NCI-H82 treated with DMSO at 0.1 percent for 48 hours (cell line): ENCODE results near the gene SMAD4.

Source experiments
- DNase-seq: peaks from one replicate; lab custom pipeline; 2025; ENCODE audit not compliant: unreplicated experiment; lab: John Stamatoyannopoulos, UW

Gene SMAD4

DNA sequence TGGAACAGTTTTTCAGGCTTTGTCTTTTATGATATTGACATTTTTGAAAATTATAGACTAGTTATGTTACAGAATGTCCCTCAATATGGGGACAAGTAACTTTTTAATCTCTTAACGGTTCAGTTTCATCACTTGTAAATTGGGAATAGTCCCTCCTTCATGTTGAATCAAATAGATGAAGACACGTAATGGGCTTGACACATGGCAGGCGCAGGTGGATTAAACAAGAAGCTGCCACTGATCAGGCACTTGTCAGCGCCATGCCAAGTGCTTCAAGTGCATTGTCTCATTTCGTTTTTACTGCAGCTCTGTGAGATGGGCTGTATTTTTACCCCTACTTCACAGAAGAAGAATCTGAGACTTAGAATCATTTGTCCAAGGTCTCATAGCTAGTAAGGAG lies 9.5 kb upstream of the SMAD4 start:
- DNase-seq = no peak

DNA sequence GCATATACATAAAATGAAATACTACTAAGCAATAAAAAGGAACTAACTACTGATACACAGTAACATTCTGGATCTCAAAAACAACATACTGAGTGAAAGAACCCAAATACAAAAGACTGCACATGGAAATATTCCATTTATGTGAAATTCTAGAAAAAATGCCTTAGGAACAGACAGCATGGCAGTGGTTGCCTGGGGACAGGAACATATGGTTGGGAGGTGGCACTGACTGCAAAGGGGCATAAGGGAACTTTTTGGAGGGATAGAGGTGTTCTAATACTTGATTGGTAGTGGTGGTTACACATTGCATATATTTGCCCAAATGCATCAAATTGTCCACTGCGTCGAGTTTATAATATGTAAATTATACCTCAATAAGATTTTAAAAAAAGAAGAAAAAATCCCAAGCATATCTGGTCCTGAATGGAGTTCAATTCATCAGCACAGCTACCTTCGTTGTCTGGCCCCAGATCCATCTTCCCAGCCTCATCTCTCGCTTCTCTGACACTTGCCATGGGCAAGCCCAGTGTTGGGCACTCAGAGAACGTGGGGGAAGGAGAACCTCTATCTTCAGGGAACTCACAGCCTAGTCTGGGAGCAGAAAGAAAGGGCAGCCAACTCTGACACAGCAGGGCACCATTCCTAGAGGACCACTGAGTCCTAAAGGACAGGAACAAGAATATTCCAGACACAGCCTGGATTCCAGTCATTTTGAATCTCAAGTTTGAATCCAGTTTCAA lies 8.6 kb upstream of the SMAD4 start:
- DNase-seq = no peak

DNA sequence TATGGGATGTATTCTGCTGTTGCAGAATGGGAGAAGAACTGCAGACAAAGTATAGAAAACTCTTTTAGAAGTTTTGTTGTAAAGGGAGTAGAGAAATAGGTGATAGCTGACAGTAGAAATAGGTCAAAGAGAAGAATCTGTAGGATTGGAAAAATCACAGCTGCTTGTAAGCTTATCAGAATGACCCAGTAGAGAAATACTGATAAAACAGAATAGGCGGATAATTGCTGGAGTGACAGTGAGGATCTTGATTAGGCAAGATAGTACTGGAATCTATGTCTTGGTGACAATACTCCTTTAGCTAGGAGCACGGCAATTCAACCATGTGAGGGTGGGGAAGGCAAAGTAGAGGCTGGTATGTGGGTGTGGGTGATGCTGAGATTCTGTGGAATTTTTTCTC lies 4.5 kb upstream of the SMAD4 start:
- no peak for DNase-seq

DNA sequence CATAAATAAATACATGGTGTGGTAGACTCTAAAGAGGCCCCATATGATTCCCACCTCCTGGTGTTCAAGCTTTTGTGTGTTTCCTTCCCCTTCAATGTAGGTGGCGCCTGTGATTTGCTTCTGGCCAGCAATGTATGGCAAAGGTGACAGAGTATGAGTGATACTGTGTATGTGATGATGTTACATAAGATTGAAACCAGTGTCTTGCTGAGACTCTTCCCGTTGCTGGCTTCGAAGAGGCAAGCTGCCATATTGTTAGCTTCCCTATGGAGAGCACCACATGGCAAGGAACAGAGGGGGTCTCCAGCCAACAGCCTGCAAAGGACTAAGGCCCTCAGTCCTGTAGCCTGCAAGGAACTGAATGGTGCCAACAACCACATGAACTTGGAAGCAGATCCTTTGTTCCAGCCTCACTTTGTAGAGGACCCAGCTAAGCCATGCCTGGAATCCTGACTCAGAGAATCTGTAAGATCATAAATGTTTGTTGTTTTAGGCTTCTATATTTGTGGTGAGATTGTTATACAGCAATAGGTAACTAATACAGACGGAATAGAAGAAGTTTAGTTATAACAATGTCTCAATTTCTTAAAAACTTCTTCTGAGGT lies 1.7 kb upstream of the SMAD4 start:
- no peak for DNase-seq

DNA sequence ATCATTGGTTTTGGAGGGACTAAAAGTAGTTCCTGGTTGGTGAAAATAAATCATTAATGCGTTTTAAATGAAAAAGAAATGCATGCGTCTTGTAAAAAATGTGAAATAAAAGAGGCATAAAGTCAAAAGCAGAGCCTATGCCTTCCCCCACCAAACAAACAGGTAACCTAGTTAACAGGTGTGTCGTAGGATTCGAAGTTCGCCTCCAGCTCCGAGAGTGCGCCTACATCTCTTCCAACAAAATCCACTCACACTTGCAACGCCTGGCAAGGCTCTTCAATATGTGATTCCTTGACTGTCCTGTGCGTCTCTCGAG lies 677 bp upstream of the SMAD4 start:
- no peak for DNase-seq

DNA sequence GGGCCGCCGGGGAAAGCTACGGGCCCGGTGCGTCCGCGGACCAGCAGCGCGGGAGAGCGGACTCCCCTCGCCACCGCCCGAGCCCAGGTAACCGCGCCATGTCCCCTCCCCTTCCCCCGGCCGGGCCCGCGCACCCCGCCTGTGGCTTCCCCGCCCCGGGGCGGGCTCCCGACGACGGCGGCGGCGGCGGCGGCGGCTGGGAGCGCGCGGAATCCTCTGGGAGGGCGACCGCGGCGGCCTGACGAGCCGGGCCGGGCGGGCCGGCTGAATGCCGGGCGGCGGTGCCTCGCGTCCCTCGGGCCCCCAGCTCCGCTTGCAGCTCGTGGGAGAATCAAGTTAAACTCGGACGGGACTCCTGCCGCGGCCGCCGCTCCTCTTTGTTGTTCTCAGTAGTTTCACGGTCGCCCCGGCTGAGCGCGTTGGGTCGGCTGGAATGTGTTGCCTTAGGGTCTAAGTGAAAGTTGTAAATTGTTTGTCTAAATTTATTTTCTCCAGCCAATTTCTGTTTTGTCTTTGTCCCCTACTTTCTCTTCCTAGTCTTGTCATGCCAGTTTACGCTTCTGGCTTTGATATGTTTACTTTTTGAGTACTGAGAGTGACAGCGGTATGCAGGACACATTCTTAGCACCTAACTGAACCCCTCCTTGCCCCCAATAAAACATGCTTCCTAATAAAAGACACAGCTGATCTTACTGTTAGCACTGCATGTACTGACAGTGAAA lies 685 bp downstream of the SMAD4 start:
- DNase-seq = no peak

DNA sequence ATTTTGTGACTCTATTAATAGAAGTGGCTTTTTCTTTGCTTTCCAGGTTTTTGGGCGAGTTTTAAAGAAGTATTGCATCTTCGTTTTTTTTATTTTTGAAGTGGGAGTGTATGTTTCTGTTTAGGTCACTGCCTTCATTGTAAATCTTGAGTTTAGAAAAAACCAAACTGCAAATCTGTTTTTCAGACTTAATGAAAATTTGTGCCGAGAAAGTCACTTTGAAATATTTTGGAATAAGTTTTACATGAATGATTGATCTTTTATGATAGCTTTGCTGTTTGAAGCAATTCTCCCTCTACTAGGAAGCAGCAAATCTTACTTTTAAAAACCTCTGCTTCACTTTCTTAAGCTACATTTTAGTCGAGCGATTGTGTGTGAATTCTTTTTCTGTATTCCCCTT lies 2.2 kb downstream of the SMAD4 start:
- no peak for DNase-seq

DNA sequence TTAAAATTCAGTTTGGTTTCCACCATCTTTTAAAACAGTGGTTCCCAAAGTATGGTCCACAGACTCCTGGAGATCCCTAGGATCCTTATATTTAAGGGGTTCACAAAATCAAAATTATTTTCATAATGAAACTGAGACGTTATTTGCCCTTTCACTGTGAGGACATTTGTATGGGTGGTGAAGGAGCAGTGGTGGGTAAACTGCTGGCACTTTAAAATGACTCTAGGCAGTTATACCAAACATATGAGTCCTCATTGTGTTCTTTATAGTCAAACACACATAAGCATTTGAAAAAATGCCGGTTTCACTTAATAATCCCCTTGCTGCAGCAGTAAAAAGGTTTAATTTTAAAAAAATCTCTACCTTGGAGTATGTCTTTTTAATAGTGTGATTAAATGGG lies 7.2 kb downstream of the SMAD4 start:
- DNase-seq = no peak

DNA sequence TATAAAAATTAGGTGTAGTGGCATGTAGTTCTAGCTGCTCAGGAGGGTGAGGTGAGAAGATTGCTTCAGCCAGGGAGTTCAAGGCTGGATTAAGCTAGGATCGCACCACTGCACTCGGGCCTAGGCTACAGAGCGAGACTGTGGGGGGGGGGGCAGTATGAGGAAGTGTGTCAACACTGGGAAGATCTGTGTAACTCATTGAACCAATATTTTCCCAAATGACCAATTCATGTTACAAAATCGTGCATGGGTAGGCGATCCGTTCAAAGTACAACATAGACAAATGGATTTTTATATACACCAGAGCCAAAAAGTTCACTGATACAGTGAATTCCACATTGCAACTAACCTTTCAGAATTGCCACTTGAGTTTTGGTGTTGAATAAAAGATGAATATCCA lies 8.1 kb downstream of the SMAD4 start:
- no peak for DNase-seq

DNA sequence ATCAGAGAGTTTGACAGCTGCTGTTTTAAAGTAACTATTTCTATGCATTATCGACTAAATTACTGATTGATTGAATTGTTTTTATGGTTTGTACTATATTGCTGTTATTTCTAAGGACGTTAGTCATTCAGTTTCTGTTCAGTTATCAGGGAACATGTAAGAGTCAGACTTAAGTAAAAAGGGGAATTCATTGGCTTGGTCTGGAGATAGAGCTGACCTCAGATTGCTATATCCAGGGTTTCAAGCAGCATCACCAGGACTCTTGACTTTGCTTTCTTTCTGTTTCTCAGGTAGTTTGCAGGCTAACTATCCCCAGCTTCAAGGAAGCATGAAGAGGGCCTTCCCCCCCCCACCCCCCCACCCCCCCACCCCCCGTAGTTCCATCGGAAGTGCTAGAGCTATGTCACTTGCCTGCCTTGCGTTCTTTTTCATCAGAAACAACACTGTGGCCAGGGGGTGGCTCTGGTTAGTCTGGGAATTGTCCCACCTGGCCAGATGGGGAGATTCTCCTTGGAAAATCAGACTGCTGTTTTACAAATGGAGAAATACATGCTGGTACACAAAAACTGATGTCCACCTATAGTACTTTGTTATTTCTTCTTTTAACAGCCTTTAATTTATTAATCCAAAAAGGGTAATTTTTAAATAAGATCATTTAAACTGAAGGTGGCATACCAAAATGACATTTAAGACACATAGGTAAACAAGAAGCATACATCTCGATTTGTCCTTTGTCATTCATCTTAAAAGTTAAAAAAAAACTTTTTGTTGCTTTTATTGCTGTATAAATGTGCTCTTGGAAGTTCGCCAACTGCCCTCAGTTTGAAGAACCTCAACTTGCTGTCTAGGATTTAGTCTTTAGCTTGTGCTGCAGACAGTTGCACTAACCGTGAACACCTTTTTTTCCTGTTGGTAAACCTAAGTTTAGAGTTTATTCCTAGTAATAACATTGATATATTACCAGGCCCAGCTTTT lies 9.4 kb downstream of the SMAD4 start:
- DNase-seq = no peak

DNA sequence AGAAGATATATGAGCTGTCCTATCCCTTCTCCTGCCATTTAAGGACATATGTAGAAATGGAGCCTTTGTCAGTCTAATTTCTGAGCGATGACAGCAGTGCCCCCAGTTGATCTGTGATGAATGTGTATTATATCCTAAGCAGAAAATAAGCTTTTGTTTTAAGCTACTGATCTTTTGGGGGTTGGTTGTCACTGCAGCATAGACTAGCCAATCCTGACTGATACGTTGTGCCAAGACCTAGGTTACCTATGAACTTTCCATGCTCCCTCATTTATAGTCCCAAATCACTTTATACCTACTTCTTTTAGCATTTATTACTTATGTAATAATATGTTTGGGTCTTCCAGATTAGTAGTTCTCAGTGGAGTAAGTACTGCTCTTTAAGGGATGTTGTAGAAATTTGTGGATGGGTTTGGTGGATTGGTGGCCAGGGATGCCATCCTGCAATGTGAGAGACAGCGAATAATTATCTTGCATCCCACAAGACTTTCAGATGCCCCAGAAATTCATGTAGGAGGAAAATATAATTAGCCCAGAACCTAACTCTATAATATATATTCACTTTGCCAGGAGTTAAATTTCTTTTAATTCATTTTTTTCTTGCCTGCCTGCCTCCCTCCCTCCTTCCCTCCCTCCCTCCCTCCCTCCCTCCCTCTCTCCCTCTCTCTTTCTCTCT lies 11.8 kb downstream of the SMAD4 start:
- DNase-seq = no peak

DNA sequence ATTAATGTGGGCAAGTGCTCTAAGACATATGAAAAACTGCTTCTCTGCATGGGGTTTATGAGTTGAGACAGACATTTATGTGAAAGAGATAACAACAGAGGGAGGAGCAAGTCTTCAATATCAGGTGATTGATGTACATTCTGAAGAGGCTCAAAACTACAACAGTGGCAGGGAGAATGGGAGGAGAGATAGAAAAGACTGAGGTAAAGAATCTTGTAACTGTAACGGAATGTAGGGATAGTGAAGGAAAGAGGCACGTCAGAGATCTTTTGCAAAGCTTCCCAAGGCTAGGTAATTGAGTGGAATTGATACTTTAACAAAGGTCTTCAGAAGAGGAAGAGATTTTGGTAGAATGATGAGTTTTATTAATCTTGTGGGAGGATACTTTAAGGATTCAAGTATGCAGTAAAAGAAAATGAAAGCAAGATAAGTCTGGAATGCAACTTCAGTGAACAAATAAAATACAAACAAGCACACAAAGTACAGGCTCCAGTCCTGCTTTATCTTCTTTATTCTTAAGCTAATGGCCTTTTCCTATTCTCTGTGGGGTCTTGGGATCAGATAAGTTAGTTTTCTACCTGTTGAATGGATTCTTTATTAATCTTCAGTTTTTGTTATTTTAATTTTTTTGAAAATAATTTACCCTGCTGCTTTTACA lies 15.0 kb downstream of the SMAD4 start:
- no peak for DNase-seq

DNA sequence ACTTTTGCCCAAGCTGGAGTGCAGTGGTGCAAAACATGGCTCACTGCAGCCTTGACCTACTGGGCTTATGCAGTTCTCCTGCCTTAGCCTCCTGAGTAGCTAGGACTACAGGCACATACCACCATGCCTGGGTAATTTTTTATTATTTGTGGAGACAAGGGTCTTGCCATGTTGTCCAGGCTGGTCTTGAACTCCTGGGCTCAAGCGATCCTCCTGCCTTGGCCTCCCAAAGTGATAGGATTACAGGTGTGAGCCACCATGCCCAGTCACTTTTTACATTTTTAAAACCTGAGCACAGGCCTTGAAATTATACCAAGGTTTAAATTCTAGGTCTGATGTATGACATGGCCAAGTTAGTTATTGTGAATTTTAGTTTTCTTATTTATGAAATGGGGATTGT lies 18.2 kb downstream of the SMAD4 start:
- DNase-seq = no peak

DNA sequence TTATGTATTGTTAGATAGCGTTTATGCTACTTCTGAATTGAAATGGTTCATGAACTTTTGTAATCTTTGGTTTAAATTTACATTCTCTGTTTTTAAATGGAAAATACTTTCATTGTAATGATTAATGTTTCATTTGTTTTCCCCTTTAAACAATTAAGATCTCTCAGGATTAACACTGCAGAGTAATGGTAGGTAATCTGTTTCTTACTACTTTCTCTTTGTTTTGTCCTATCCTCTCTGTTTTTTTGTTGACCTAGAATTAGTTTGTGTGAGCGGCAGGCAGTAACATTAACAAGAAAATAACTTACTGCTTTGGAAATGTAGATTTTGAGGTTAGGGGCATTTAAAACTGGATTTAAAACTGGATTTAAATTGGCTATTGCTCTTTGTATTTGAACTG lies 19.1 kb downstream of the SMAD4 start:
- DNase-seq = no peak

DNA sequence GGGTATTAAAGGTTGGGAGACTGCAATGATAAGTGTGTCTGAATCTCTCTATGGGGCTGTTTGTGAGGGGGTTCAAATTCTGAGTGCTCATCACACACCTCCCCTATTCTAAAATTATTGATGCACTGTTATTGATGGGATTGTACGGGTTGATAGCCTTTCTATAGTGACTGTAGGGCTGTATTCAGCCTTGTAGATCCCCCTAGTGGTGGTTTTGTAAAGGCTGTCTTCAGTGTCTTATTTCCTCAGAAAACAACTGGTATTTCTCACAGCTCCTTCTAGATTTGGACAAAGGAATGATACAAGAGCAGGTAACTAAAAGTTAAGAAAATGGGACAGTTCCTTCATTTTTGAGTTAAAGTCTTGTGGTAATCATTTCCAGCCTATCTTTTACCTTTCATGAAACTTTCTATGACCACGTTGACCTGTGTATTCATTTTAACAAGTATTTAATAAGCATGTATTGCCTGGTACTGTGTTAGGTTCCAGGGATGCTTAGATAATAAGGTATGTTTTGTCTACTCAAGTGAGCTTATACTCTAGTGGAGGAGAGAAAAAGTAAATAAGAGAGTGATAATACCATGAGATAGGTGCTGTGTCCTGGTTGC lies 21.2 kb downstream of the SMAD4 start:
- DNase-seq = peak; percentile 25

DNA sequence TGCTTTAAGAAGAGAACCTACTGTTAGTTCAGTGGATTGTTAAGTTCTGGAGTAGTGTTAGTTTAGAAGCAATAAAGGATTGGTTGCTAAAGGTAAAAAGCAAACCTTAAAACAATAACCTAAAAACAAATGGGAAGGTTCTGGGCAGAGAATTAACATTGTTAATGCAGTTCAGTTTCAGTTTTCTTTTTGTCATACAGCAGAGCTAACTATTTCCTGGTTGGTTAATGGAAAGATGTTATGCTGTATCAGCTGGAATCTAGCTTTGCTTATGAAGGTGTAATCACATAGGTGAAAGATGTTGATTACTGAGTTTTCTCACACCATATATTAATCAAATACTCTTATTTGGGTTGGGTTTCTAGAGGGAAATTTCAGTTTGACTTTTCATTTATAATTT lies 23.8 kb downstream of the SMAD4 start:
- no peak for DNase-seq

DNA sequence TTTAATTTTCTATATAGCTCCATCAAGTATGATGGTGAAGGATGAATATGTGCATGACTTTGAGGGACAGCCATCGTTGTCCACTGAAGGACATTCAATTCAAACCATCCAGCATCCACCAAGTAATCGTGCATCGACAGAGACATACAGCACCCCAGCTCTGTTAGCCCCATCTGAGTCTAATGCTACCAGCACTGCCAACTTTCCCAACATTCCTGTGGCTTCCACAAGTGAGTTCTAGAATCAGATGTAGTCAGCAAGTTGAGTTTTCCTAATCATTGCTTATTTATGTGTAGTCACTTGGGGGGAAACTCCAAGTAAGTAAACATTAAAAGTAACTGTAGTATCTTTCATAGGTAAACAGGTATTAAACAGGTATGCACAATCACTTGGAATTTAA lies 24.8 kb downstream of the SMAD4 start:
- DNase-seq = no peak

DNA sequence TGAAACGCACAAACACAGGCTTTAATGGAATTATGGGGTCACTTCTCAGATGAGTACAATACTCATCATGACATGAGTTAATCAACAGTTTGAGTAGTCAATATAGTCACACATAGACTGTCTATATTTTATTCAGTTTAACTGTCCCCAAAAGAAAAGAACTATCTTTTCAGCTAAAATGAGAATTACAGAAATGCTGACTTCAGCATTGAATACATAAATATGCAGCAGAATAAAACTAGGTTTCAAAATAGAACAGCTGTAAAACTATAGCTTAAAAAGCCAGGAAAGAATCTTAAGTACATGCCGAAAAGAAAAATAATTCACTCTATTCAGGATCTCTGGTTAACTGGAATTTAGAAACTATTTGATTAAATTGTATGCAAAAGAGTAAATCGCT lies 30.0 kb downstream of the SMAD4 start:
- DNase-seq = no peak

DNA sequence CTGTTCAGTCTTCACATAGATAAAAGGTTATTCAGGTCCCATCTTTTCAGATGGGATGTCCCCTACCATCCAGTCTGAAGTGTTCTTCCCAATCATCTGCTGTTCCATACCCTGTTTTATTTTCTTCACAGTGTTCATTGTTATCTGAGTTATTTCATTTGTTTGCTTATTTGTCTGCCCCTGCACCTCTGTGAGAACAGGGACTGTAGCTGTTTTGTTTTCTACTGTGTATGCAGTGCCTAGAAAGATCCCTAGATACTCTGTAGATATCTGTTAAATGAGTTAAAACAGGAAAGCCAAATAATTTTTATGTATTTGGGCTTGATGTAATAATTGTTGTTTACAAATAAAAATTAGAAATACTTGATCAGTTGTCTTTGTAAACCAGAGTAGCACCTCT lies 34.2 kb downstream of the SMAD4 start:
- DNase-seq = no peak

DNA sequence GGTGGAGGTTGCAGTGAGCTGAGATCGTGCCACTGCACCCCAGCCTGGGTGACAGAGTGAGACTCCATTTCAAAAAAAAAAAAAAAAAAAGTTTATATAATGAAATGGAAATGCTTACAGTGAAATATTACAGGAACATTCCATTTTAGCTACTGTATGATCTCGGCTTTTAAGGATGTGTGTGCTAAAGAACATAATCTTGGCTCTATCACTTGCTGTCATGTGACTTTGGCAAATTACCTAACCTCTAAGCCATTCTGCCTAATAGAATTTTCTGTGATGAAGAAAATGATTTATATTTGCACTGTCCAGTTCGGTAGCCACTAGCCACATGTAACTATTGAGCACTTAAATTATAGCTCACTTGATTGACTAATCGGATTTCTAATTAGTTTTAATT lies 36.3 kb downstream of the SMAD4 start:
- DNase-seq = no peak
